Peyer's patch (tissue), 4 donors: ENCODE data around the gene PLXNA4.
"Not testable (repeated sequence)": the region's sequence is repeated elsewhere in the genome, so short reads cannot be mapped to it uniquely, and the experiment has no call there.

Source experiments
- POLR2A ChIP-seq, 2 donors: fragments of 450-650 bp; IDR thresholded peaks; one replicate each; pipeline ENCODE4 v1.5.1; 2017; ENCODE audit warnings: antibody characterized with exemption in 2 of 2, mild to moderate bottlenecking in 2 of 2, moderate library complexity in 2 of 2
- TF ChIP-seq, protein P1 (sequence below), 6 experiments: fragments of 450-650 bp in 4 of 6; fragments of 200-600 bp in 2 of 6; sonication (generic) in 1 of 6; IDR thresholded peaks; one replicate each; pipeline ENCODE4 v1.5.1; 2017 to 2019; ENCODE audit warnings: antibody characterized with exemption in 6 of 6, mild to moderate bottlenecking in 3 of 6, moderate library complexity in 1 of 6

DNA sequence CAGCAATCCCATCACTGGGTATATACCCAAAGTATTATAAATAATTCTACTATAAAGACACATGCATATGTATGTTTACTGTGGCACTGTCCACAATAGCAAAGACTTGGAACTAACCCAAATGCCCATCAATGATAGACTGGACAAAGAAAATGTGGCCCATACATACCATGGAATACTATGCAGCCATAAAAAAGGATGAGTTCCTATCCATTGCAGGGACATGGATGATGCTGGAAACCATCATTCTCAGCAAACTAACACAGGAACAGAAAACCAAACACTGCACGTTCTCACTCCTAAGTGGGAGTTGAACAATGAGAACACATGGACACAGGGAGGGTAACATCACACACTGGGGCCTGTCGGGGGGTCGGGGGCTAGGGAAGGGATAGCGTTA is 186.2 kb downstream of the PLXNA4 start:
- TF ChIP-seq, protein P1, sequence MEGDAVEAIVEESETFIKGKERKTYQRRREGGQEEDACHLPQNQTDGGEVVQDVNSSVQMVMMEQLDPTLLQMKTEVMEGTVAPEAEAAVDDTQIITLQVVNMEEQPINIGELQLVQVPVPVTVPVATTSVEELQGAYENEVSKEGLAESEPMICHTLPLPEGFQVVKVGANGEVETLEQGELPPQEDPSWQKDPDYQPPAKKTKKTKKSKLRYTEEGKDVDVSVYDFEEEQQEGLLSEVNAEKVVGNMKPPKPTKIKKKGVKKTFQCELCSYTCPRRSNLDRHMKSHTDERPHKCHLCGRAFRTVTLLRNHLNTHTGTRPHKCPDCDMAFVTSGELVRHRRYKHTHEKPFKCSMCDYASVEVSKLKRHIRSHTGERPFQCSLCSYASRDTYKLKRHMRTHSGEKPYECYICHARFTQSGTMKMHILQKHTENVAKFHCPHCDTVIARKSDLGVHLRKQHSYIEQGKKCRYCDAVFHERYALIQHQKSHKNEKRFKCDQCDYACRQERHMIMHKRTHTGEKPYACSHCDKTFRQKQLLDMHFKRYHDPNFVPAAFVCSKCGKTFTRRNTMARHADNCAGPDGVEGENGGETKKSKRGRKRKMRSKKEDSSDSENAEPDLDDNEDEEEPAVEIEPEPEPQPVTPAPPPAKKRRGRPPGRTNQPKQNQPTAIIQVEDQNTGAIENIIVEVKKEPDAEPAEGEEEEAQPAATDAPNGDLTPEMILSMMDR (IDR thresholded peaks at IDR 0.05) = not testable (repeated sequence)
- TF ChIP-seq POLR2A (IDR thresholded peaks at IDR 0.05) = not testable (repeated sequence)
